ENCODE measurements around the gene GCLM.
"Not testable (repeated sequence)": the region's sequence is repeated elsewhere in the genome, so short reads cannot be mapped to it uniquely, and the experiment has no call there.

GCLM gene

GRCh38 chr1:93850687-93851326, 58.4 kb downstream of the GCLM start:
- not testable (repeated sequence) for H3K4me3 ChIP-seq (ENCODE audit: low read length); DNase-seq (ENCODE audit: low read depth, low spot score)

- H3K4me3 ChIP-seq (ENCODE audit: low read length) = peak overlapping the region; percentile 78
- no peak for DNase-seq (ENCODE audit: low read depth, low spot score)
Observed at GRCh38 chr1:93848350-93848883, 60.8 kb downstream of the GCLM start.

- peak; percentile 52 for DNase-seq (ENCODE audit: low read depth, low spot score)
- peak overlapping the region; percentile 78 for H3K4me3 ChIP-seq (ENCODE audit: low read length)
Observed at GRCh38 chr1:93847811-93848288, 61.4 kb downstream of the GCLM start.

- DNase-seq (ENCODE audit: low read depth, low spot score) = peak; percentile 92
- H3K4me3 ChIP-seq (ENCODE audit: low read length) = peak overlapping the region; percentile 78
Observed at GRCh38 chr1:93846992-93847810, 62.0 kb downstream of the GCLM start.

- peak; percentile 74 for DNase-seq (ENCODE audit: low read depth, low spot score)
- H3K4me3 ChIP-seq (ENCODE audit: low read length) = peak overlapping the region; percentile 78
Observed at GRCh38 chr1:93846206-93846991, 62.8 kb downstream of the GCLM start.

GRCh38 chr1:93845538-93846205, 63.6 kb downstream of the GCLM start:
- DNase-seq (ENCODE audit: low read depth, low spot score) = no peak
- H3K4me3 ChIP-seq (ENCODE audit: low read length) = peak overlapping the region; percentile 78

GRCh38 chr1:93844262-93845045, 64.8 kb downstream of the GCLM start:
- peak; percentile 82 for DNase-seq (ENCODE audit: low read depth, low spot score)
- H3K4me3 ChIP-seq (ENCODE audit: low read length) = no peak overlapping the region

- H3K4me3 ChIP-seq (ENCODE audit: low read length) = no peak overlapping the region
- no peak for DNase-seq (ENCODE audit: low read depth, low spot score)
Observed at GRCh38 chr1:93842750-93843500, 66.3 kb downstream of the GCLM start.

GRCh38 chr1:93841771-93842170, 67.5 kb downstream of the GCLM start:
- no peak overlapping the region for H3K4me3 ChIP-seq (ENCODE audit: low read length)
- no peak for DNase-seq (ENCODE audit: low read depth, low spot score)

GRCh38 chr1:93840956-93841482, 68.2 kb downstream of the GCLM start:
- no peak overlapping the region for H3K4me3 ChIP-seq (ENCODE audit: low read length)

GRCh38 chr1:93839753-93840152, 69.5 kb downstream of the GCLM start:
- no peak overlapping the region for H3K4me3 ChIP-seq (ENCODE audit: low read length)
- no peak for DNase-seq (ENCODE audit: low read depth, low spot score)

More at GRCh38 chr1:93840956-93841482, 68.2 kb downstream of the GCLM start:
- no peak for DNase-seq (ENCODE audit: low read depth, low spot score)

- no peak overlapping the region for H3K4me3 ChIP-seq (ENCODE audit: low read length)
- no peak for DNase-seq (ENCODE audit: low read depth, low spot score)
Observed at GRCh38 chr1:93839307-93839706, 69.9 kb downstream of the GCLM start.

- no peak for DNase-seq (ENCODE audit: low read depth, low spot score)
- H3K4me3 ChIP-seq (ENCODE audit: low read length) = no peak overlapping the region
Observed at GRCh38 chr1:93837961-93838360, 71.3 kb downstream of the GCLM start.

Data from Jurkat, Clone E6-1 (cell line).